LoVo (cell line): ENCODE measurements around the gene UBE2E1.
"Not testable (repeated sequence)": the region's sequence is repeated elsewhere in the genome, so short reads cannot be mapped to it uniquely, and the experiment has no call there.

ENCODE experiments used
- DNase-seq: peaks from one replicate; pipeline ENCODE4 v3.0.0-alpha.2; 2016; ENCODE audit warnings: low spot score

UBE2E1 gene

DNA sequence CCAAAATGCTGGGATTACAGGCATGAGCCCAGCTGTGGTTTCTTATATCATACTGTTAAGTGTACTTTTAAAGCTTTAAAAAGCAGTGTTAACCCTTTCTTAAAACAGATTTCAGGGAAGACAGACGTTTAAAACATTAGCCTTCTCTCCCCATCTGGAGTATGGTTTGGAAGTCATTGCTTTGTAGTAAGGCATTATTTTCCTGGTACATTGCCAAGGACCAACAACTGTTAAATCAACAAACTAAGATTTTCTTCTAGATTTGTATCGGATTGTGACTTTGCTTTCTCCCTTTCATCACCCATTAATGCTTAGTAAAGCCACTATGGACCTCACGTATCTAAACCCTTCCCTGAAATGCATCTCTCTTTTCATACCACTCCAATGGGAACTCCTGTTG is 50.5 kb downstream of the UBE2E1 start:
- DNase-seq = no peak

DNA sequence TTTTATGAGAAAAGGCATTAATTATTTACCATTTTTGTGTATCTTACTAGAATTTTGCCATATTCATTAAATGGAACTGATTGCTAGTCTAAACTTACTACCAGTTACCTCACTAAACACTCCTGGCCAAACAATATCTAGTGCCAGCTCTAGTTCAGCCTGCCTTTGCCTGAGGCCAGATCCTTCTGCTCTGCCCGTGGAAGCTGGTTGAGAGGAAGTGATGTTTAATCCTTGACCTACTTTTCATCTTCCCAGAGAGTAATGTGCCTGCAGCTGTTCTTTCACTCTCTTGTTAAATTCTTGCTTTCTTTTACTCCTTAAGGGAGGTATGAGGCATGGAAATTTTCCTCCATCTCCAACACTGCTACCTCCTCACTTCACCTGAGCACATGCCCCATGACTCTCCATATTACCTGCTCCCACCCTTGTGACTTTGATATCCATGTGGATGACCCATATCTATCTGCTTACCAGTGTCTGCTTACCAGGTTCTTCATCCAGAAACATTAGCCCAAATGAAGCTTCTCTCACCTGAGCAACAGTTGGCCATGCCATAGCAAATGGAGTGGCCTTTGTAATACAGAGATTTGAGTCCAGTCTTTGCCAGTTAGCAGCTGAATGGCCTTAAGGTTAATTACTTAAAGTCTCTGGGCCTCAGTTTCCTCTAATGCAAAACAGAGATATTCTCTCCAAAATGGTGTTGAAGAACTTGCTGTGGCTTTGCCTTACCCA is 53.4 kb downstream of the UBE2E1 start:
- DNase-seq = no peak

DNA sequence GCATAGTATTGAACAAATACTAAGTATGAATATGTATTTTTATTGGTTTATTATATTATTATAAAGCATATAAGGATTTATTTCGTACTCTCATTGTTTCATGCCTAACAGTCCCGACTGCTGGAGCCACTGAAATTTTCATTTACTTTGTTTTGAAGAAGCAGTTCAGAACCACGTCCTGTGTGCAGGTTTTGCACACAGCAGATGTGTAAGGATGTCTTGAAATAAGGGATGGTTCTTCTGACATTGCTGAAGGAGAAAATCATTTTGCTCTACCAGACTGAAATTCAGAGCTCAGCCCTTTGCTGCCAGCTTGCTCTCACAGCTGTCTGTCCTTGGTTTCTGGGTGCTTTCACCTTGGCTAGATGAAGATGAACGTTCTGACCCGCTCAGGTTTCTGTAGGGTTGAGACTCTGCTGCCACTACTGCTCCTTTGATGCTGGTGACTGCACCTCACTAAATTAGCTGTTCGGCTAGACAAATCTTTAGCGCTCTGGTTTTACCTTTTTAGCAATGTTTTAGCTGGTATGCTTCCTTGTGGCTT is 54.2 kb downstream of the UBE2E1 start:
- no peak for DNase-seq

DNA sequence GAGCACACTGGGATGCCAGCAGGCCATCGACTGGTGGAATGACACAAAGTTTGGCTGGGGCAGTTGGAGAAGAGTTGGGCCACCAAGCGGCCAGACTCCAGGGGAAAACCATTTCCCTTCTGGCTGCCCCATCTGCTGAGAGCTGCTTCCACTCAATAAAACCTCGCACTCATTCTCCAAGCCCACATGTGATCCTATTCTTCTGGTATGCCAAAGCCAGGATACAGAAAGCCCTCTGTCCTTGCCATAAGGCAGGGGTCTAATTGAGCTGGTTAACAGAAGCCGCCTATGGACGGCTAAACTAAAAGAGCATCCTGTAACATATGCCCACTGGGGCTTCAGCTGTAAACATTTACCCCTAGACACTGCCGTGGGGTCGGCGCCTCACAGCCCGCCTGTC is 55.9 kb downstream of the UBE2E1 start:
- no peak for DNase-seq

DNA sequence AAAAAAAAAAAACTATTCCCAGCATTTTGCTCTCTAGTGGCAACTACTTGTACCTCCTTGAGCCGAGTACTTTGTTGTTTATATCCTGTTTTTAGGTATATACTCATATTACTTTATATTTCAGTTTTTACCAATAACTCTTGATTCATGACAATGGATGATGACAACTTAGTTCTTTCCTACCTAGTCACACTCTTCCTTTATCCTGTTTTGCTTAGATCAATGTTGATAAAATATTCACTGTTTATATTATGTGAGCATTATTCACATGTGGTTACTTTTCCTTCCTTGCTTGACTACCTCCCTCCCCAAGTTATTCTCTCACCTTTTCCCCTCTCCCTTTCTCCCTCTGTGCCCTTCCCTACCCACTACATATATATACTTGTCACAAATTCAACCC is 57.3 kb downstream of the UBE2E1 start:
- DNase-seq = no peak

DNA sequence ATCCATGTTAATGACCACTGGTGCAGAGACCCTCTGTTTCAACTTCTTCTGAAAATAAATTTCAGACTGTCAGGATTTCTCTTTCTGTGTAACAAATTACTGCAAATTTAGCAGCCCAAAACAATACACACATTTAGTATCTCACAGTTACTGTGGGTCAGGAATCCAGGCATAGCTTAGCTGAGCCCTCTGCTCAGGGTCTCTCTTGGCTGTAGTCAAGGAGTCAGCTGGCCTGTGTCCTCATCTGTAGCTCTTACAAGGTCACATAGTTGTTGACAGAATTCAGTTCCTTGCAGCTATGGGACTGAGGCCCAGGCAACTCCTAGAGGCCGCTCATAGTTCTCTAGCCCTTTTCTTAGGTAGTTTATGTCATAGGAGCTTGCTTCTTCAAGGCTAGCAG is 59.2 kb downstream of the UBE2E1 start:
- no peak for DNase-seq

DNA sequence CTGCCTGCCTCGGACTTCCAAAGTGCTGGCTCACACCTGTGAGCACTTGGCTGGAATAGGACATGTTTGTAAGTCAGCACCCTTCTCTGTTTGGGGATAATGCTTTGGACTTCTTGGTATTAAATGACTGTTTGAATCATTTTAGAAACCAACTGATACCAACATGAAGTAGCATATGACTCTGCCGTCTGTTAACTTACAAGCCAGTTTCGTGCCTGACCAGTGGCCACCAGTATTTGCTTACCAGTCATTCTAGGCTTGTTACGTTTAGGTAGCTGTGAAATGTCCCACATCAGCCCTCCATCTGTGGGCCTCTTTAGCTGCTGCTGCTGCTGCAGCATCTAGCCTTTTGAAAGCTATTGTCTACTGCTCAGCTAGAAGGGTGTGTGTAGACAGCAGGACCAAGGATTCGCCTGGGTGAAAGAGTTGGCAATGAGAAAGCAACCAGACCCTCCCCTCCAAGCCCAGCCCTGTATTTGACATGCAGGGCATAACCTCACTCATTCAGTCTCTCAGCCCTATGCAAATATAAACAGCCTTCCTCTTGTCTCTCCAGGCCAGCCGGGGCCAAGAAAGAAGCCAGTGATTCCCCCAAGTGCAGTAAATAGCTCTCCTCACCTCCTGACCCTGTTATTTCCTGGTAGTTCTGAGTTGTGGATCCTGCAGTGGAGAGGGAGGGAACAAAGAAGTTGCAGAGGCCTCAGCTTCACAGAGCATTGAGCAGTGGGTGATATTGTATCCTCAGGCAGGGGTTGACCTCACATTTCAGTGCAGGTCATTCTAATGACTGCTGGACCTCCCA is 60.0 kb downstream of the UBE2E1 start:
- DNase-seq = no peak

GRCh38 chr3:23867400-23867799 is 61.6 kb downstream of the UBE2E1 start:
- no peak for DNase-seq

- DNase-seq = no peak
These were observed 62.1 kb downstream of the UBE2E1 start for GRCh38 chr3:23867838-23868237.

- no peak for DNase-seq
These were observed 64.4 kb downstream of the UBE2E1 start for GRCh38 chr3:23869977-23870662.

GRCh38 chr3:23870663-23871043 is 64.9 kb downstream of the UBE2E1 start:
- DNase-seq = not testable (repeated sequence)

GRCh38 chr3:23871361-23871760 is 65.6 kb downstream of the UBE2E1 start:
- not testable (repeated sequence) for DNase-seq

DNA sequence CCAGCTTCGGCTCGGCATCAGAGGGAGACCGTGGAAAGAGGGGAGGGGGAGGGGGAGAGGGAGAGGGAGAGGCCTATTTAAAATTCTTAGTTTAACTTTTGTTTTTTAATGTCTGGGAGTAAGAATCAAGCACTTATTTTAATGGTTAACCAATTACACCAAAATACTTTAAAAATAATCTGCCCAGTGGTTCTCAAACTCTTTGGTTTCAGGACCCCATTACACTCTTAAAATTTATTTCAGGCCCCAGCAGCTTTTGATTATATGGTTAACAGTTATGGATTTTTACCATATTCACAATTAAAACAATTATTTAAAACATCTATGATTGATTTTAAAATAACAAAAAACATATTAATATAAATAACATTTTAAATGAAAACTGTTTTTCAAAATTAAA is 66.6 kb downstream of the UBE2E1 start:
- no peak for DNase-seq

GRCh38 chr3:23873941-23874340 is 68.2 kb downstream of the UBE2E1 start:
- no peak for DNase-seq

DNA sequence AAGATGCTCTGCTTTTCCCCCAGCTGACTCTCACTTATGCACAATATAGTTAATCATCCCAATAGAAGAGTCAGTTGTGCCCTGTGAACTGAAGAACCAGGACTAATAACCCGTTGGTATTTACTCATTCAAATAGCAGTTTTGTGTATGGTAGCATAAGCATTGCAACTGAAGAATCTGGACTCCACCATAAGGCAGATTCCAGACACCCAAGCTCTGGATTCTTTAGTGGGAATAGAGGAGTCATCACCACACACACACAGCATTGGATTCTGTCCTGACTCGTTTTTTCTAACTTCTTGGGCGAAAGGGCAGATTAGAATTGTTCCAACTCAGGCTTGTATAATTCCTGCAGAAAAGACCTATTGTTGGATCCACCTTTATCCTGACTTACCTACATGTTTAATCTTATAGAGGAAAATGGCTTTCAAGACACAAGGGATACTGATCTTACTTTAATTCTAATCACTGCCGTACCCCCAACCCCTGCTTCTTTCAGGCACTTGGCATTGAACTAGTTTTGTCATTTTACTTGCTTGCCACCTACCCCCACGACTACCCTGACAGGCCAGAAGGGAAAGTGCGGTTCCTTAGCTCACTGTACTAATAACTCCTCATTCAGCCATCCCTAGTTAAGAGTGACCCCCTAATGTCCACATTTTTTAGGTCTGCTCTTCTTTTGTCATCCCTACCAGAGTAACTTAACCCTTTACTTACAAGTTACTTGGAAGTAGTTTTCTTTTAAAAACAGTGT is 68.8 kb downstream of the UBE2E1 start:
- no peak for DNase-seq

- DNase-seq = no peak
These were observed 69.5 kb downstream of the UBE2E1 start for GRCh38 chr3:23875113-23875725.

DNA sequence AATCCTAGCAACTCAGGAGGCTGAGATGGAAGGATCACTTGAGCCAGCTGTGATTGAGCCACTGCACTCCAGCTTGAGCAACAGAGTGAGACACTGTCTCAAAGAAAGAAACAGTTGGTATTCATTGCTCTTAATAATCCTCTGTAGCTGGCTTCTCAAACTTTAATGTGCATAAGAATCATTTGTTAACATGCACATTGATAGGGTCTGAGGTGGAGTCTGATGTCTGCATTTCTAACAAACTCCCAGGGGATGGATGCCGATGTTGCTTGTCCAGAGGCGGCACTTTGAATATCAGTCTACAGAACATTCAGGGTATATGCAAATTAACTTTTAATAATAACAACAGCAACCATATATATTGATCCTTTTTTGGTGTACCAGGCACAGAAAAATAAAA is 71.2 kb downstream of the UBE2E1 start:
- DNase-seq = no peak

DNA sequence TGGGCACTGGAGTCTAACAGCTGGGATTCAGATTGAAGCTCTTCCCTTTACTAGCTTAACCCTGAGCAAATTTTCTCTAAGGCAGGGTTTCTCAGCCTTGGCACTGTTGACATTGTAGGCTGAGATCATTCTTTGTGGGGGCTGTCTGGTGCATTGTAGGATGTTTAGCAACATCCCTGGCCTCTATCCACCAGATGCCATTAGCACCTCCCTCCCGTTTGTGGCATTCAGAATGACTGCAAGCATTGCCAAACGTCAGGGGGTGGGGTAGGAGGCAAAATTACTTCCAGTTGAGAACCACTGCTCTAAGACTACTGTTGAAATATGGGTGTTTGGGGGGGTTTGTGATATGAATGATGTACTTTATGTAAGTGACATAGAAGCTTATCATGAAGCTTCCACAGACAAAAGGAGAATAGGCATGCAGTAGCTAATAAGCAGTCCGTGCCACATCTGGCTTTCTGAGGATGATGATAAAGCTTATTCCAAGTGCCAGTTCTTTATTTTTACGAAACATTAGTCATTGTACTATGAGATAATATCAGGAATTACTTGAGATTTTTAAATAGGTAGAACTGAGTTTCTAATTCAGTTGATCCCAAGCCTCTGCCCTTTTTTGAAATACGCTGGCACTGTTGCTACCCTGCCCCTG is 71.7 kb downstream of the UBE2E1 start:
- no peak for DNase-seq

DNA sequence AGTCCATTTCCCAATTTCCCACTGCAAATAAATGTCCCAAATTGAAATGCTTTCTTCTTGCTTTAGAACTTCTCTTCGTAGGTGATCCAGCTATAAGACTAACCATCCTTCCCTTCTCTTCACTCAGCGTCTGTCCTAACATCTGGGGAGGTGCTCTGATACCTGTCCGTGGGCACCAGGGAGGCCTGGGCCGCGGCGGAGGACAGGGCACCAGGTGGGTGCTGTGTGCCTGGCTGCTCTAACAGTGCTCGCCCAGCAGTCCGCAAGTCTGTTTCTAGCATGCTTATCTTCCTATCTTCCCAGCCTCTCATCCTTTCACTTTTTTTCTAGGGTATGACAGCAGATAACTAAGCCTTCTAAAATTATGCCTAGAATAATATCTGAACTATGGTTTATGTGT is 73.7 kb downstream of the UBE2E1 start:
- DNase-seq = no peak

DNA sequence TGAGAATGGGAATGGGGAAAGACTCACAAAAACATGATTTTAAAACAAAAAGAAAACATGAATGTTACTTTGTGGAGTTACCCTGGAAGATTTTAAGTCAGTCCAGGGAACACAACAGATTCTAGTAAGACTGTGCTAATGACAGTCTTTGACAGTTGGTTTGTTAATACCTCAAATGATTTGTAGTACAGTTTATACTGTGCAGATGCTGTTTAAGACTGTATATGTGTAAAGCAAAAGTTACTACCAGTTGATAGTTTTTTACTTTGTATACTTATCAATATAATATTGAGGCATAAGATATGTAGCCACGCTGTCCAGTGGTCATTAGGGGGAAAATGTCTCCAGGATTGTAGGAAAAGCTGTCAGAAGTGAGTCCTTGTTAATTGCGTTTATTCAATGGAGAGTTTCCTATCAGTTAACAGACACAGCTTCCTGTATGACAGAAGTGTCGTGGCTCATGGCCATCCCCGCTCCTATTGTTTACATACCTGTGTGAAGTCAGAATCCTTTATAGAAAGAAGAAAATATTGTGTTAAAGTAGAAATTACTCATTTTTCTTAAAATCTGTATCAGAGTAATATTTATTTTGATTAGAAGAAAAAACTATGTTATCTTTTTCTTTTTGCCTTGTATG is 75.1 kb downstream of the UBE2E1 start:
- no peak for DNase-seq

GRCh38 chr3:23881993-23882392 is 76.2 kb downstream of the UBE2E1 start:
- DNase-seq = not testable (repeated sequence)
